GM18526 (cell line): ENCODE results near the gene TNNT2.

Source experiments
- POLR2A ChIP-seq: IDR thresholded peaks from 3 replicates; pipeline ENCODE4 v1.6.1; 2011; ENCODE audit not compliant: insufficient read length; ENCODE audit errors: extremely low read depth

Gene TNNT2

GRCh38 chr1:201371792-201372191, 5.7 kb downstream of the TNNT2 start:
- no peak for TF ChIP-seq POLR2A

- TF ChIP-seq POLR2A: no peak
Measured at GRCh38 chr1:201371276-201371675, 6.2 kb downstream of the TNNT2 start.

GRCh38 chr1:201370500-201370899, 7.0 kb downstream of the TNNT2 start:
- no peak for TF ChIP-seq POLR2A

- TF ChIP-seq POLR2A: no peak
Measured at GRCh38 chr1:201369209-201369608, 8.3 kb downstream of the TNNT2 start.

DNA sequence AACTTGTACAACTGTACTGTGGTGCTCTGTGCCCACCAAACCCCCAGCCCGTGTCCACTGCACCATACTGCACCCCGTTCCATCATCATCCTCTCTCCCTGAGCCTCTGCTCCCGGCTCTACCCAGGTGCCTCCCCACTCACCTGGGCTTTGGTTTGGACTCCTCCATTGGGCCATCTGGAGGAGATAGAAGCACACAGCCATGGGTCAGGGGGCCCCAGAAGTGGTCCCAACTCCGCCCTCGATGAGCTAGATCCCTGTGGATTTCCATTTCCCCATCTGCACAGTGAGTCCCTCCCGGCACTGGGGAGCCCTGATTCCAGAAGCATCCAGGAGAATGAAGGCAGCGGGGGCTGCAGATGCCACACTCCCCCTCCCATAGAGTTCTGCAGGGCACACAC, 10.8 kb downstream of the TNNT2 start:
- TF ChIP-seq POLR2A: no peak

- no peak for TF ChIP-seq POLR2A
Measured at GRCh38 chr1:201365251-201365650, 12.2 kb downstream of the TNNT2 start.

- TF ChIP-seq POLR2A: no peak
Measured at GRCh38 chr1:201364808-201365105, 12.7 kb downstream of the TNNT2 start.

- TF ChIP-seq POLR2A: no peak
Measured at GRCh38 chr1:201363467-201363866, 14.0 kb downstream of the TNNT2 start.

DNA sequence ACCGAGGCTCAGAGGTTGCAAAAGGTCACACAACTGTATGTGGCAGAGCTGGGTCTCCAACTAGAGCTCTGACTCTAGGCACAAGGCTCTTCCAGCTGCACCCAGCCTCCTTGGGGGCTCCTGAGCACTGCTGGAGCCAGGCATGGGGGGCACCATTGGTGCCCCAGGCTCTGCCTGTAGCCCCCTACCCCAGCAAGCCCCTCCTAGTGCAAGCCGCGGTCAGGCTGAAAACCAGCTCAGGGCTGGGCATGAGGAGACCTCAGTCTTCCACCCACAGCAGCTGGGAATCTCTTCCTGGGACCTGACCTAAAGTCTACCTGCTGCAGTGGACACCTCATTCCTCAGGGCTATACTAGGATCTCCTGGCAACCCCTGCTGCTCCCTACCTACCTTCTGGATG, 14.6 kb downstream of the TNNT2 start:
- no peak for TF ChIP-seq POLR2A

- no peak for TF ChIP-seq POLR2A
Measured at GRCh38 chr1:201361652-201362504, 15.6 kb downstream of the TNNT2 start.

DNA sequence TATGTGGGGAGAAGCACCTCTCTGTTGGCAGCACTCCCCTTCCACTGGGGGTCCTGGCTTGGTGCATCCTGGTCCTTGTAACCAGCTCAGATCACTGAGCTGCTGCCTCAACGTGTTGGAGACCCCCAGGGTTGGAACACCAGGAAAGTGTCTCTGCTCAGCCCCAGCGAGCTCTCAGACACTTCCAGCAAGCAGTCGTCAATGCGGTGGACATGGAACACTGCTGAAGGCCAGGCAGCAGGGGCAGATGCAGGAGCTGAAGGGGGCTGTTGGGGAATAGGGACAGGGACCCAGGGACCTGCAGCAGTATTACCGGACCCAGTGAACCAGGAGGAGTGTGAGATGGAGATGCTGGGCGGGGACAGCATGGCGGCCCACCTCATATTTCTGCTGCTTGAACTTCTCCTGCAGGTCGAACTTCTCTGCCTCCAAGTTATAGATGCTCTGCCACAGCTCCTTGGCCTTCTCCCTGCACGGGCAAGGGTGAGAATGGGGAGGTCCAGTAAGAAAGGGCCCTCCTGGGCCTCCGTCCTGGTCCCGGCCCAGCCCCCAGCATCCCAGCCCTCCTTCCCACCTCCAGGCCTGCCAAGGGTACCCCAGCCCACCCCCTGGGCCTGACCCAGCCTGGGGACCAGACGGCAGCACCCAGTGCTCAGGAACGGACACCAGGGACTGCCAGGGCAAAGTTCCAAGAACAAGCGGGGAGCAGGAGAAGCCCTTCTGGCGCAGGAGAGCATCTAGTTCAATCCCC, 16.4 kb downstream of the TNNT2 start:
- TF ChIP-seq POLR2A: no peak

- no peak for TF ChIP-seq POLR2A
Measured at GRCh38 chr1:201360486-201360885, 17.0 kb downstream of the TNNT2 start.

- TF ChIP-seq POLR2A: no peak
Measured at GRCh38 chr1:201359873-201360210, 17.6 kb downstream of the TNNT2 start.

DNA sequence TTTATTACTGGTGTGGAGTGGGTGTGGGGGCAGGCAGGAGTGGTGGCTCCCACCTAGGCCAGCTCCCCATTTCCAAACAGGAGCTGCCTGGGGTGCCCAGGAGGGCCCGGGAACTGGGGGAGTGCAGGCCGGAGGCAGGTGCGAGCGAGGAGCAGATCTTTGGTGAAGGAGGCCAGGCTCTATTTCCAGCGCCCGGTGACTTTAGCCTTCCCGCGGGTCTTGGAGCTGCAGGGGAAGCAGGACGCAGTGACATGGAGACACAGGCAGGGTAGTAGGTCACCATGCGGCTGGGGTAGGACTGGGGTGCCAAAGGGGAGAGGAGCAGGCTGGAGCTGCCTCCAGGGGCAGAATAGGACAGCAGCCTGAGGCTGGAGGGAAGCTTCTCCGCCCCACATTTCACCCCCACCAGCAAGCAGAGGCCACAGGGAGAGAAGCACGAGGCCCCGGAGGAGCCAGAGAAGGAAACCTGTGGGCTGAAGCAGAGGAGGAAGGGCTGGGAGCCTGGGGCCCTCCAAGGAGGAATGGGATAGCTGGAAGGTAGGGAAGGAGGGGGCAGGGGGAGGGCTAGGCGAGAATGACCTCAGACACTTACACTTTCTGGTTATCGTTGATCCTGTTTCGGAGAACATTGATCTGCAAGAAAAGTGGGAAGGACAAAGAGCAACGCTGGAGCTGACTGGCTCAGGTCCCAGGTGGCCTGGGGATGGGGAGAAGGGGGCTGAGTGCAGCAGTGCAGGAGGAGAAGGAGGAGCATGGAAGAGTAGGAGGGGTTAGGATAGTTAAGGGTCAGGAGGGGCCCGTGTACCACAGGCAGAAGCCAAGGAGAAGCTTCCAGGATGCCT, 18.2 kb downstream of the TNNT2 start:
- TF ChIP-seq POLR2A: no peak

- no peak for TF ChIP-seq POLR2A
Measured at GRCh38 chr1:201358596-201358995, 18.9 kb downstream of the TNNT2 start.
